ENCODE data around the gene FAM114A1.

Gene FAM114A1

DNA sequence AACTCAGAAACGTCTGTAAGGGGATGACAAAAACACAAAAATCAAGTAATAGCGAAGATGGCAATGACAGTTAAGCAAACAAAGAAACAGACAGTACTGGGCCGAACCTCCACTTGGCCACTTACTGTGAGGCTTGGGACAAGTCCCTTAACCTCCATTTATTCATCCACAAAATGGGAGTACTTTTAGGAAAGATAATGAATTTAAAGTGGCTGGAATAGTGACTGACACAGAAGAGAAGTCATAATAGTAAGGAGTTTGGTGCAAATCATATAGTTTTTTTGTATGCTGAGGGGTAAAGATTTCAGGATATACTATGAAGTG lies 9.5 kb upstream of the FAM114A1 start:
- H4K20me1 ChIP-seq (ENCODE audit: insufficient read depth, low read length) = no peaks in the 10 kb centered on the region
- H3K9ac ChIP-seq (ENCODE audit: low read length) = peak overlapping the region; percentile 90
- no peaks in the 10 kb centered on the region for H3K9me3 ChIP-seq (ENCODE audit: insufficient read depth, low read length)
- peaks cover 61% of the 10 kb centered on the region for H3K4me1 ChIP-seq (ENCODE audit: low read length)
- no peak overlapping the region for H2AFZ ChIP-seq (ENCODE audit: low read depth, low read length)
- H3K27ac ChIP-seq (ENCODE audit: low read length) = peak overlapping the region; percentile 93
- H3K79me2 ChIP-seq (ENCODE audit: low read length) = peaks cover 22% of the 10 kb centered on the region
- no peak for TF ChIP-seq EZH2phosphoT487 (IDR thresholded peaks at IDR 0.05; ENCODE audit: low read depth)
- TF ChIP-seq, protein P1, sequence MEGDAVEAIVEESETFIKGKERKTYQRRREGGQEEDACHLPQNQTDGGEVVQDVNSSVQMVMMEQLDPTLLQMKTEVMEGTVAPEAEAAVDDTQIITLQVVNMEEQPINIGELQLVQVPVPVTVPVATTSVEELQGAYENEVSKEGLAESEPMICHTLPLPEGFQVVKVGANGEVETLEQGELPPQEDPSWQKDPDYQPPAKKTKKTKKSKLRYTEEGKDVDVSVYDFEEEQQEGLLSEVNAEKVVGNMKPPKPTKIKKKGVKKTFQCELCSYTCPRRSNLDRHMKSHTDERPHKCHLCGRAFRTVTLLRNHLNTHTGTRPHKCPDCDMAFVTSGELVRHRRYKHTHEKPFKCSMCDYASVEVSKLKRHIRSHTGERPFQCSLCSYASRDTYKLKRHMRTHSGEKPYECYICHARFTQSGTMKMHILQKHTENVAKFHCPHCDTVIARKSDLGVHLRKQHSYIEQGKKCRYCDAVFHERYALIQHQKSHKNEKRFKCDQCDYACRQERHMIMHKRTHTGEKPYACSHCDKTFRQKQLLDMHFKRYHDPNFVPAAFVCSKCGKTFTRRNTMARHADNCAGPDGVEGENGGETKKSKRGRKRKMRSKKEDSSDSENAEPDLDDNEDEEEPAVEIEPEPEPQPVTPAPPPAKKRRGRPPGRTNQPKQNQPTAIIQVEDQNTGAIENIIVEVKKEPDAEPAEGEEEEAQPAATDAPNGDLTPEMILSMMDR (IDR thresholded peaks at IDR 0.05; ENCODE audit: low read depth, low read length) = no peak
- H3K27me3 ChIP-seq (ENCODE audit: low read depth, low read length) = no peaks in the 10 kb centered on the region
- peak overlapping the region; percentile 90 for H3K4me2 ChIP-seq (ENCODE audit: low read length)
- peak overlapping the region; percentile 36; the same call in 1 of the 2 replicates for H3K4me3 ChIP-seq (ENCODE audit: low read length)
- peaks cover 7% of the 10 kb centered on the region for H3K36me3 ChIP-seq (replicated peaks; ENCODE audit: low read depth, low read length)

DNA sequence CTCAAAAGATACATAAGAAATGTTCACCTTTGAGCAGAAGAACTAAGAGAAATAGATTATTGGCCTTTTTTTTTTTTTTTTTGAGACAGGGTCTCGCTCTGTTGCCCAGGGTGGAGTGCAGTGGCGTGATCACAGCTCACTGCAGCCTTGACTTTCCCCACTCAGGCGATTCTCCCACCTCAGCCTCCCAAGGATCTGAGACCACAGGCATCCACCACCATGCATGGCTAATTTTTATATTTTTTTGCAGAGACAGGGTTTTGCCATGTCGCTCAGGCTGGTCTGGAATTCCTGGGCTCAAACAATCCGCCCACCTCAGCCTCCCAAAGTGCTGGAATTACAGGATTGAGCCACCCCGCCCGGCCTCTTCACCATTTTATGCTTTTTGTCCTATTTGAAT lies 8.1 kb upstream of the FAM114A1 start:
- no peak overlapping the region for H3K4me2 ChIP-seq (ENCODE audit: low read length)

DNA sequence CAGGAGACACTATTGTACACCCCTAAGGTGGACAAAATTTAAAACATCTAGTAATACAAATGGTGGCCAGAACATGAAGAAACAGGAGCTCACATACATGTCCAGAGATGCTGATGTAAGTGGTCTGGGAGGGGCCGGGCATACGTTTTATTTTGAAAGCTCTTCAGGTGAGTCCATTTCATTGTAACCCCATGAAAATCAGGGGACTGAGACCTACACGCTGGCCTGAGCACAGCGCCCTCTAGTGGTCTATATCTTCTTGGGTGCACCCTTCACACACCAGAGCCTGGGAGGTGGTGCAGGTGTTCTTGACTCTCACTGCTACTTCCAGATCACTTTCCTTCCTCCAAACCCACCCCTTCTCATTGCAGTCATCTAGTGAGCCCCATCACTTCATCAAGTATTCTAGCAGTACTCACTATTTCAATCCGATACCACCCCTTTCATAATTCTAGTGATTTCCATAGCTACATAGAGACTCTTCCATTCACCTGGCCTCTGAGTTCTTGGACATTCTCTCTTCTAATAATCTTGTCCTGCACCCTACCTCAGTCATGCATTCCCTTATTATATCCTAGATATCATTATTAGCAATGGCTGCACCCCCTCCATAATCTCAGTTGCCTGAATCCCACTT lies 6.7 kb upstream of the FAM114A1 start:
- Histone ChIP-seq H2AFZ (ENCODE audit: low read depth, low read length) (no peak overlapping the region), H3K79me2 (ENCODE audit: low read length) (no peaks in the 10 kb centered on the region), H3K4me3 (ENCODE audit: low read length) (no peak overlapping the region), H4K20me1 (ENCODE audit: insufficient read depth, low read length) (no peaks in the 10 kb centered on the region), H3K4me1 (ENCODE audit: low read length) (peaks cover 44% of the 10 kb centered on the region), H3K27me3 (ENCODE audit: low read depth, low read length) (no peaks in the 10 kb centered on the region), H3K9me3 (ENCODE audit: insufficient read depth, low read length) (no peaks in the 10 kb centered on the region), H3K36me3 (replicated peaks; ENCODE audit: low read depth, low read length) (no peaks in the 10 kb centered on the region), H3K4me2 (ENCODE audit: low read length) (peak overlapping the region; percentile 17; the same call in 1 of the 2 replicates), H3K27ac (ENCODE audit: low read length) (no peak overlapping the region), H3K9ac (ENCODE audit: low read length) (no peak overlapping the region)
- TF ChIP-seq, protein P1 (IDR thresholded peaks at IDR 0.05; ENCODE audit: low read depth, low read length) = peak; percentile 92
- TF ChIP-seq EZH2phosphoT487 (IDR thresholded peaks at IDR 0.05; ENCODE audit: low read depth) = no peak

More for the DNA sequence above, 8.1 kb upstream of the FAM114A1 start:
- peaks cover 50% of the 10 kb centered on the region for H3K4me1 ChIP-seq (ENCODE audit: low read length)
- no peaks in the 10 kb centered on the region for H3K36me3 ChIP-seq (replicated peaks; ENCODE audit: low read depth, low read length)
- no peak overlapping the region for H3K9ac ChIP-seq (ENCODE audit: low read length)
- H3K9me3 ChIP-seq (ENCODE audit: insufficient read depth, low read length) = no peaks in the 10 kb centered on the region
- peak overlapping the region; percentile 93 for H3K27ac ChIP-seq (ENCODE audit: low read length)
- no peak overlapping the region for H2AFZ ChIP-seq (ENCODE audit: low read depth, low read length)
- no peaks in the 10 kb centered on the region for H3K27me3 ChIP-seq (ENCODE audit: low read depth, low read length)
- H3K79me2 ChIP-seq (ENCODE audit: low read length) = peaks cover 11% of the 10 kb centered on the region
- no peak overlapping the region for H3K4me3 ChIP-seq (ENCODE audit: low read length)
- no peaks in the 10 kb centered on the region for H4K20me1 ChIP-seq (ENCODE audit: insufficient read depth, low read length)
- TF ChIP-seq, protein P1 (IDR thresholded peaks at IDR 0.05; ENCODE audit: low read depth, low read length) = no peak
- no peak for TF ChIP-seq EZH2phosphoT487 (IDR thresholded peaks at IDR 0.05; ENCODE audit: low read depth)

DNA sequence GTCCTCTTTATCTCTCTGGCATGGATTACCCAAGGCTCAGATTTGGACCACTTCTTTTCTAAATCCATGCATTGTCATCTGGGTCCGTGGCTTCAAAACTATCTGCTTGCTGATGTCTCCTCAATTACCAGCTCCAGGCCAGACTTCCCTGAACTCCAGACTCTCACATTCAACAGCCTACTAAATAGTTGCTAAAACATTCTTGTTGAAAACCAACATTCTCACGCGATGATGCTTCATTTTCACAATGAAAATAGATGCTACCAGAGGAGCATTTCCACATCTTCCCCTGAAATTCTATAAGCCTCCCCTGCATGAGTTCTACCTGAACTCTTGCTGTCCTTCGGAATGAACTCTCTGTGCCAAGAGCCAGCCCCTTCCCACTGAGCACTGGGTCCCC lies 5.8 kb upstream of the FAM114A1 start:
- Histone ChIP-seq H3K4me1 (ENCODE audit: low read length) (peaks cover 44% of the 10 kb centered on the region), H3K9ac (ENCODE audit: low read length) (no peak overlapping the region), H3K79me2 (ENCODE audit: low read length) (no peaks in the 10 kb centered on the region), H2AFZ (ENCODE audit: low read depth, low read length) (no peak overlapping the region), H3K27ac (ENCODE audit: low read length) (no peak overlapping the region), H3K36me3 (replicated peaks; ENCODE audit: low read depth, low read length) (no peaks in the 10 kb centered on the region), H3K27me3 (ENCODE audit: low read depth, low read length) (no peaks in the 10 kb centered on the region), H3K4me2 (ENCODE audit: low read length) (no peak overlapping the region), H3K4me3 (ENCODE audit: low read length) (no peak overlapping the region), H3K9me3 (ENCODE audit: insufficient read depth, low read length) (no peaks in the 10 kb centered on the region), H4K20me1 (ENCODE audit: insufficient read depth, low read length) (no peaks in the 10 kb centered on the region)
- TF ChIP-seq EZH2phosphoT487 (IDR thresholded peaks at IDR 0.05; ENCODE audit: low read depth) = no peak
- TF ChIP-seq, protein P1 (IDR thresholded peaks at IDR 0.05; ENCODE audit: low read depth, low read length) = no peak

All from OCI-LY3 (cell line).